LNCaP clone FGC (cell line): ENCODE results near the gene DMKN.
A peak's percentile ranks its signal among the peaks of the same experiment; 100 is the strongest.

Experiments
- DNase-seq: peaks from one replicate; pipeline ENCODE4 v3.0.0-alpha.2; 2011; ENCODE audit warnings: low read depth
- H3K4me3 ChIP-seq: 2 replicates; pipeline ENCODE4 v1.5.1; 2011; ENCODE audit warnings: mild to moderate bottlenecking, low read depth, low read length, control low read depth
- CTCF ChIP-seq: IDR thresholded peaks from 2 replicates; pipeline ENCODE4 v1.5.1; 2012; ENCODE audit warnings: mild to moderate bottlenecking; ENCODE audit not compliant: control insufficient read depth, insufficient read depth; ENCODE audit errors: extremely low read depth

DMKN gene

GRCh38 chr19:35460608-35461007 lies 52.8 kb downstream of the DMKN start:
- H3K4me3 ChIP-seq: no peak overlapping the region
- DNase-seq: no peak
- no peak for TF ChIP-seq CTCF

GRCh38 chr19:35459414-35460082 lies 53.9 kb downstream of the DMKN start:
- no peak overlapping the region for H3K4me3 ChIP-seq
- DNase-seq: peak; percentile 42
- no peak for TF ChIP-seq CTCF

GRCh38 chr19:35458731-35459391 lies 54.6 kb downstream of the DMKN start:
- DNase-seq: peak; percentile 74
- H3K4me3 ChIP-seq: no peak overlapping the region
- no peak for TF ChIP-seq CTCF

GRCh38 chr19:35458192-35458591 lies 55.3 kb downstream of the DMKN start:
- H3K4me3 ChIP-seq: no peak overlapping the region
- TF ChIP-seq CTCF: no peak
- DNase-seq: no peak

- TF ChIP-seq CTCF: no peak
- H3K4me3 ChIP-seq: no peak overlapping the region
- no peak for DNase-seq
These were observed 56.3 kb downstream of the DMKN start for GRCh38 chr19:35457173-35457572.

GRCh38 chr19:35455616-35456201 lies 57.7 kb downstream of the DMKN start:
- no peak overlapping the region for H3K4me3 ChIP-seq
- no peak for TF ChIP-seq CTCF
- no peak for DNase-seq
